Activated CD4-positive, alpha-beta T cell treated with anti-CD3 and anti-CD28 coated beads, Interleukin-2, amount 50 U/mL, for 16 hours (primary cell): ENCODE data around the gene HYAL4.
"Not testable (repeated sequence)": the region's sequence is repeated elsewhere in the genome, so short reads cannot be mapped to it uniquely, and the experiment has no call there.

ENCODE experiments used
- DNase-seq: peaks from one replicate; pipeline ENCODE4 v3.0.0-alpha.2; 2020

The HYAL4 gene

DNA sequence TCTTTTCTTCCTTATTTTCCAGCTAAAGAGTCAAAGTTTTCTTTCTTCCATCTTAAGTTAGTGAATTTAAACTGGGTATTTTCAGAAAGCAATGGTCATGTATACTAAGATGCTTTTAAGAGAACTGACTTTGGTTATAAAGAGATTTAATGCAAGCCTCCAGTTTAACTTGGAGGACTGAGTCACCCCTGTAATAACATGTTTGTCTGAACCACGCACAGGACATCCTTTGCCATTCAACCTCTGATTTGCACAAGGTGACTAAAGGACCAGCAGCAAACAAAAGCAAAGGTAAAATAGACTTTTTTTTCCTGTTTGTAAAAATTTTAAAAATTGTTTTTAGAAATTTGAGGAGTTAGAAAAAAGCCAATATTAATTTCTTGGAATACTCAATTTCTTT, 2.9 kb downstream of the HYAL4 start:
- no peak for DNase-seq

DNA sequence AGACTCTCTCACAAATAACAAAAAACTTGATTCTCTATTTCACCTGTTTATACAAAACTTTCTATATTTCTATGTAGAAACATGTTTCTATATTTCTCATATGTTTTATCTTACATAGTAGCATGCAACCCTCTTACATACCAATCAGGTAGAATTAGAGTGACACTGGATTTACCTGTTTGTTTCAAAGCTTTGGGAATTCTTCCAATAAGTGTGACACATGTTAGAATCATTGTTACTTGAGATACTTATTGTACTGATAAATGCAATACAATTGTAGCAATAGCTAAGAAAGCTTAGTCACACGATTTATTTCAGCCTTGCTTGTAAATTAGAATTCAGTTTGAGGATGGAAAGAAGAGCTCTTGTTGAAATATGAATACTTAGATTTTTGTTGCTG, 4.9 kb downstream of the HYAL4 start:
- DNase-seq, result no peak

DNA sequence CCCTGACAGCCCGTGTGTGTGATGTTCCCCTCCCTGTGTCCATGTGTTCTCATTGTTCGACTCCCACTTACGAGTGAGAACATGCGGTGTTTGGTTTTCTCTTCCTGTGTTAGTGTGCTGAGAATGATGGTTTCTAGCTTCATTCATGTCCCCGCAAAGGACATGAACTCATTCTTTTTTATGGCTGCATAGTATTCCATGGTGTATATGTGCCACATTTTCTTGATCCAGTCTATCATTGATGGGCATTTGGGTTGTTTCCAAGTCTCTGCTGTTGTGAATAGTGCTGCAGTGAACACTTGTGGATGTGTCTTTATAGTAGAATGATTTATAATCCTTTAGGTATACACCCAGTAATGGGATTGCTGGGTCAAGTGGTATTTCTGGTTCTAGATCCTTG, 6.4 kb downstream of the HYAL4 start:
- DNase-seq, result not testable (repeated sequence)

DNA sequence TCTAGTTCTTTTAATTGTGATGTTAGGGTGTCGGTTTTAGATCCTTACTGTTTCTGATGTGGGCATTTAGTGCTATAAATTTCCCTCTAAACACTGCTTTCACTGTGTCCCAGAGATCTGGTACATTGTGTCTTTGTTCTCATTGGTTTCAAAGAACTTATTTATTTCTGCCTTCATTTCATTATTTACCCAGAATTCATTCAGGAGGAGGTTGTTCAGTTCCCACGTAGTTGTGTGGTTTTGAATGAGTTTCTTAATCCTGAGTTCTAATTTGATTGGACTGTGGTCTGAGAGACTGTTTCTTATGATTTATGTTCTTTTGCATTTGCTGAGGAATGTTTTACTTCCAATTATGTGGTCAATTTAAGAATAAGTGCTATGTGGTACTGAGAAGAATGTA, 9.3 kb downstream of the HYAL4 start:
- not testable (repeated sequence) for DNase-seq

DNA sequence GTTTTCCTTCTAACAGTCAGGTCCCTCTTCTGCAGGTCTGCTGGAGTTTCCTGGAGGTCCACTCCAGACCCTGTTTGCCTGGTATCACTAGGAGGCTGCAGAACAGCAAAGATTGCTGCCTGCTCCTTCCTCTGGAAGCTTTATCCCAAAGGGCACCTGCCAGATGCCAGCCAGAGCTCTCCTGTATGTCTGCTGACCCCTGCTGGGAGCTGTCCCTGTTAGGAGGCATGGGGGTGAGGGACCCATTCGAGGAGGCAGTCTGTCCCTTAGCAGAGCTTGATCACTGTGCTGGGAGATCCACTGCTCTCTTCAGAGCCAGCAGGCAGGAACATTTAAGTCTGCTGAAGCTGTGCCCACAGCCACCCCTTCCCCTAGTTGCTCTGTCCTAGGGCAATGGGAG, 11.5 kb downstream of the HYAL4 start:
- DNase-seq, result not testable (repeated sequence)

DNA sequence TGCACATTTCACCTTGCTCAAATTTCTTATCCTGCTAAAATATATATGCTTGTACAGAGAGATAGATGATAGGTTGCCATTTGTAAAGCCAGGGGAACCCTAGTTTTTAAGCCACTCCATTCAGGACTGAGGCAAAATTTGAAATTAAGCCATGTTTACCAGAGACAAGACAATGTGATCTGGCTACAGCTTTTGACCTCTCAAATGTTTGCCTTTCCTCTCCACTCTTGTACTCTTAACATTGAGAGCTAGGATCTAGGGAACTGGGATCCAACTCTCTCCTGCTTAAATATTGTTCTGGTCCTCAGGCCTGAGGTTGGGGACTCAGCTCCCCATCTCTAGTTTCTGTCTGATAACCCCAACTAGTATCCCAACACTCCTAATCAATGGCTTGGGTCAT, 15.9 kb downstream of the HYAL4 start:
- no peak for DNase-seq

DNA sequence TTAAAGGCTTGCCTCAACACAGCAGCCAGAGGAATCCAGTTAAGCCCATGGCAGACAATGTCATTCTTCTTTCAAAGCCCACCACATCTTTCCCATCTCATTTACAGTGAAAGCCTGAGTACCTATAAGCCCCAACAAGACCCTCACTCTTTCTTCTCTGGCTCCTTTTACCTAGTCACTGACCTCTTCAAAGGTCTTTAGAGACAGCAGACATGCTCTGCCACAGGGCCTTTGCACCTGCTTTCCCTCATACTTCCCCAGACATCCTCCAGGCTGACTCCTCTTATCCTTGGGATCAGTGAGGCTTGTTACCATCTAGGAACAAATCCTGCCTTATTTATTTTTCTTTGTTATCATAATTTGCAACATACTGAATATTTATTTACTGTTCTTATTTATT, 17.8 kb downstream of the HYAL4 start:
- DNase-seq, result no peak

DNA sequence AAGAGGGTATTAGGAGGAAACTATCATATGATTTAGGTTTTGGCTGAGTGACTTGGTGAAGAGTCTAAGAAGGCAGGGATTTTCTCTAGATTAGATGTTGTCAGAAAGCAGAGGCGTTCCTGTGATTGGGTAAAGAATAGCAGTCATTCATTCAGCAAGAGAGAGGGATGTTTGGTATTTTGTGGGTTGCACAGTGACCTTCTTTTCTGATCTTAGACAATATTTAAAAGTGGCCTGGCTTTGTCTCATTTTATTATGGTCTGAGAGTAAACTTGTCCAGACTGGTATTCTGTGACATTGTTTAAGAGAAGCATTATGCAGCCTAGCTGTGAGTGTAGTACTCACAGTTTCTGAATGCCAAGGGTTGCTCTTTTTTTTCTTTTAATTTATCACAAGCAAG, 18.5 kb downstream of the HYAL4 start:
- DNase-seq, result no peak

DNA sequence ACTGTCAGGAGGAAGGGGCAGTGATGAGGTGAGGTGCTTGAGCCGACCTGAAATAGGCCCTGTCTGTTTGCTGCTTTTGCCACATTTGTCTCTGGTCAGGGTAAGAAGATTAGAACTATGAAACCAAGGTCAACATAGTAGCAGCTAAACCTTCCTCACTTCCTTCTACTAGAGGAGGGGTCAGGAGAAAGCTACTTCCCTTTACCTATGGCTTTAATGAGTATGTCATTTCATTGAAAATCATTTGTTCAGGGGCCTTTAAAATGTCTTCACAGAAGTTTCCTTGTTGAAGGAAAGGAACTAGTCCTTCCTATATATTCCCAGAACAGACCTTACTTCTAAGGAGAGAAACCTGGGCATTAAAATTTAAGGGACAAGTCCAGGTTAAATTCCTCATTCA, 19.0 kb downstream of the HYAL4 start:
- DNase-seq, result no peak

DNA sequence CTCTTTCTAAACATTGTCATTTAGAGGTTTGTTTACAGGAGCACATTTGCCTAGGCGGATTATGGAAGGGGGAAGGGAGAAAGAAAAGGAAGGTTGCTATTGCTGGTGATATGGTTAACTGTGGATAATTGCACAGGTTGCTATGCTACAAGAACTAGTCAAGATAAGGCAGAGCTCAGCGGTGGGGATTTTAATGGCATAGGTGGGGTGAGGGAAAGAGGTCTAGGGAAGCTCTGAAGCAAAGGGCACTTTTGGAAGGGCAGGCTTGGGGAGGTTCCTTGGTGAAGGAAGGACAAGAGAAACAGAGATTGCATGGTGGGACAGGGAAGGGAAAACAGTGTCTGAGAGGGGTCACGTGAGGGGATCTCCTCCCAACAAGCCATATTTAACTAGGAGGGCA, 19.5 kb downstream of the HYAL4 start:
- no peak for DNase-seq

DNA sequence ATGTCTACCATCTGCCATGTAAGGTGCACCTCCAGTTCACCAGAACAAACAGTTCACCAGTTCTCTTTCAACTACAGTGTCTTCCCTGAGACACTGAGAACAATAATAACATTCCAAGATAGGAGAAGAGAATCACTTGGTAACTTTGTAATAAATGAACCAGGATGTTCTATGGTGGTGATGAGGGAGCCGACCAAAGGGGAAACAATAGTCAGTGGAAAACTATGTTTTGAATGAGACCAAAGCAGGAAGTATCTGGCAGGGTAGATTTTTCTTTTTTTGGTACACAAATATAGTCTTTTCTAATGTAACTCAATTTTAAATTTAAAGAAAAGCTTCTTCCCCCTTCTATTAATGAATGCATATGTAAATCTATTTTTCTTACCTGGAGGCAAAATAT, 20.0 kb downstream of the HYAL4 start:
- DNase-seq, result no peak

DNA sequence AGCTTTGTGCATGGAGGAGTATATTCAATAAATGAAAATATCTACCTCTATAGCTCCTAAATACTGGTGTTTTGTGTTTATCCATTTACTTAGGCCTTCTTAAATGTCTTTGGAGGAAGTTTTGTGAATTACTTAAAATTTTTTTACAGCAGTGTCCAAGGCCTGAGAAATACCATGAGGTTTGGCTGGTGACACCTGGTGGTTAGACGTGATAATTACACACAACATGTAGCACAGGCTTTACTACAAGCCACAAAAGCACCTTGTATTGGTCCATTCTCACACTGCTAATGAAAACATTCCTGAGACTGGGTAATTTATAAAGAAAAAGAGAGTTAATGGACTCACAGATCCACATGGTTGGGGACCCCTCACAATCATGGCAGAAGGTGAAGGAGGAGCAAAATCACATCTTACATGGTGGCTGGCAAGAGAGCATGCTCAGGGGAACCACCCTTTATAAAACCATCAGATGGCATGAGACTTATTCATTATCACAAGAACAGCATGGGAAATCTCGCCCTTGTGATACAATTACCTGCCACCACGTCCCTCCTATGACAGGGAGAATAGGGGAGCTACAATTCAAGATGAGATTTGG, 20.6 kb downstream of the HYAL4 start:
- peak; percentile 54 for DNase-seq

DNA sequence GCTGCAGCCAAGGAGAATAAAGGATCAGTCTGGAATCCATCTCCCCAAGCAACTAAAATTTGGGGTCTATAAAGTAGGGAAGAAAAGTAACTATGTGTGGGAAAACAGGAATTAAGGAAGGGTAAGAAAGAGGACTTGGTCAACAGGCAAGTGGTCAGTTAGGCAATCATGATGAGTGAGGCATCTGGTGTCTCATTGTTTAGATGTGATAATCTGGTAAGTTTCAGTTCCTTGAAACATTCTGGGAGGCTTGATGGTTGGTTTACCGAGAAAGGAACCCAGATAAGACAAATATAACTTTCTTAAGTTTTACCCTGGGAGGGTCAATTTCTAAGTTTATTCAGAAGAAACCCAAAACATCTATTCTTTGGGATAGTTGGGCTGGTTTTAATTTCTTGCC, 22.3 kb downstream of the HYAL4 start:
- no peak for DNase-seq

DNA sequence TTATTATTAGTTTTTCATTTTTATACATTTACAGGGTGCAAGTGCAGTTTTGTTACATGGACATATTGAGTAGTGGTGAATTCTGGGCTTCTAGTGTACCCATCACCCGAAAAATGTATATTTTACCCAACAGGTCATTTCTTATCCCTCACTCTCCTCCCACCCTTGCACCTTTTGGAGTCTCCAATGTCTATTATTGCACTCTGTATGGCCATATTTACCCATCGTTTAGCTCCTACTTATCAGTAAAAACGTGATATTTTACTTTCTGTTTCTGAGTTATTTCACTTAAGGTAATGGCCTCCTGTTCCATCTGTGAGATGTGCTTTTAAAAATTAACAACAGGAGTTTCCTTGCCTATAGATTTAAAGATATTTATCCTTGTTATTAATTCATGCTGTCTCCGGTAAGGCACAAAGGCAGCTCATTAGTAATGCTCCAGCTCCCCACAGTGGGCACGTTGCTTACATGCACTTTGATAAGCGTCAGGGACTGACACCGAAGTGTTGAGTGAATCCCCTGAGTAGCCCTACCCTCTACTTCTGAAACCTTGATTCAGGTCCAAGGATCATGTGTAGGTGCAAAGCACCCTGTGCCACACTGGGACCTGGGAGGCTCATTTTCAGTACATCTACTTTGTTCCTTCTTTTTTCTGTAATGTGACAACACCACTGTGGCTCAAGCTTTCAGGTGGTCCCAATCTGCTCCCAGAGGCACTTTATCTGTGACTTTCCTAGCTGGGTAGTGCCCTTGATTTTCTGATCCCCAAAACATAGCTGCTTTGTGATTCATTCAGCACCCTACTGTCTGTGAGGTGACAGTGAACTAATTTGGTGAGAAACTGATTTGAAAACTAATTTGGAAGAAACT, 27.3 kb downstream of the HYAL4 start:
- peak; percentile 39 for DNase-seq

DNA sequence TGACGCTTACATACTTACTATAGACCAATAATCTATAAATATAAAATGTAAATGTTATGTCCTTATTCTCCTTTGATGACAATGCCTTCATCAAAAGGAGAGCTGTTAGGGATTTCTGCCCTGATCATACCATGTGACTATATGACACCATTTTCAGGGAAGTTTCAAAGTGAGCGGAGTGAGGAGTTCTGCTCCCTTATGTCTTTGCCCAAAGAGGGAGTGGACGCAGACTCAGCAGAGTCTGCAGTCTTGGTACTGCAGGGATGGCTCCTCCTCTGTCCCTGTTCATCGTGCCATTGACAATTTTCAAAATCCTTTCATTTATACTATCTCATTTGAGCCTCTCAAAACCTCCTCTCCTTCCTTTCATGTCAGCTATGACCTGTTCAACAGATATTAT, 27.9 kb downstream of the HYAL4 start:
- no peak for DNase-seq

DNA sequence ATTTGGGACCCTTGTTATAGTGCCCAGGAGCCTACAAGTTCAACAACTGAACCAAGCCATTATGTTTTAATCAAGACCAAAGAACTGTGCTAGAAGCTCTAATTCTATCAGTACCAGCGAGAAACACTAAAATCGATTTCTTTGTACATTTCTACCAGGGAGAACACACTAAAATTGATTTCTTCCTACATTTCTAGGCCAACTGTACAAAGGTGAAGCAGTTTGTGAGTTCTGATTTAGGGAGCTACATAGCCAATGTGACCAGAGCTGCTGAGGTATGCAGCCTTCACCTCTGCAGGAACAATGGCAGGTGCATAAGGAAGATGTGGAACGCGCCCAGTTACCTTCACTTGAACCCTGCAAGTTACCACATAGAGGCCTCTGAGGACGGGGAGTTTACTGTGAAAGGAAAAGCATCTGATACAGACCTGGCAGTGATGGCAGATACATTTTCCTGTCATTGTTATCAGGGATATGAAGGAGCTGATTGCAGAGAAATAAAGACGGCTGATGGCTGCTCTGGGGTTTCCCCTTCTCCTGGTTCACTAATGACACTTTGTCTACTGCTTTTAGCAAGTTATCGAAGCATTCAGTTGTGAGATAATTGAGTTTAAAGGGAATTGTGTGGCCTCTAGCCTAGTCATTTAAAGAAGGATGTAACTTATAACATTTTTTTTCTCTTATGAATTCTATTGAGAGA, 31.7 kb downstream of the HYAL4 start:
- no peak for DNase-seq

DNA sequence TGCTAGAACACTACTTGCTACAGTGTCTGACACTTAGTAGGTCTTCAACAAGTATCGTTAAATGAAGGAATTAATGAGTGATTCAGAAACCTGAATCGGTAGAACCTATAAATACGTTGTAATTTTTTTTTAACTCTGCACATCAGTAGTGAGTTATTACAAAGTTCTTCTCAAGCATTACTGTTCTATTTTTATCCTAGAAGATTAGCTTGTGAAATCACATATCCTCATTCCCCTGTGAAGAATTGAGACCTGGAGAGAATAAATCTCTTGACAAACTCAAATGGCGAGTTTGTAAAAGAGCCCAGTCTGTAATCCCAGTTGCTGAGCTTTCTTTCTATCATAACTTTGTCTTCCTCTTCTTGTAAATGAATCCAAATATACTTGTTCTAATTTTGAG, 34.7 kb downstream of the HYAL4 start:
- no peak for DNase-seq

DNA sequence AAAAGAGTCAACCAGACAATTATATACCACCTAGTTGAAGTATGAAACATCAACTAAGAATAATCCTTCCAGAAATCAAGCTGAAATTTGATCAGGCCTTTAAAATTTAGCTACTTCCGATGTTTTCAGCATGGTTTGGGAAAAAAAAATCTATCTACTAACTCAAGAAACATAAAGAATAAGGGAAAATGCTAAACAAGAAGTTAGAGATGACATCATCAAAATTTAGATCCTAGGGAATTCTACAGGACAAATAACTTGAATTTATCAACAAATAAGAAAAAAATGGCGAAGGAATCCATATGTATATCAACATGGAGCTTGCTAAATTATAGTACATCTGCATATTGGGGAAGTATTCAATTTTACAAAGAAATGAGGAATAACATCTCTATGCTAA, 36.3 kb downstream of the HYAL4 start:
- DNase-seq, result no peak

DNA sequence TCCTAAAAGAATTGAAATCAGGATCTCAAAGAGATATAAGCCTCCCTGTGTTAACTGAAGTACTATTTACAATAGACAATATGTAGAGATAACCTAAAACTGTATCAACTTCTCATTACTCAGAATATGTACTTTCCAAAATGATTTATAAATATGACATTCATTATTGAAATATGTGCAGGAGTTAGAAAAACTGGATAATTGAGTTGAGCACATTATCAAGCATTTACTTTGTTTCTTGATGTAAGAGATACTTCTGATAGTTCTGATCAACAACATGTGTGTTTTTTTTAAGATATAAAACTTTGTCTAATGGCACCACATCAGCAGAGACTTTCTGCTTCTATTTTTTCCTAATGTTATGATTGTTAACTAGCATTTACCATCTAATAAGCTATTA, 38.2 kb downstream of the HYAL4 start:
- no peak for DNase-seq

DNA sequence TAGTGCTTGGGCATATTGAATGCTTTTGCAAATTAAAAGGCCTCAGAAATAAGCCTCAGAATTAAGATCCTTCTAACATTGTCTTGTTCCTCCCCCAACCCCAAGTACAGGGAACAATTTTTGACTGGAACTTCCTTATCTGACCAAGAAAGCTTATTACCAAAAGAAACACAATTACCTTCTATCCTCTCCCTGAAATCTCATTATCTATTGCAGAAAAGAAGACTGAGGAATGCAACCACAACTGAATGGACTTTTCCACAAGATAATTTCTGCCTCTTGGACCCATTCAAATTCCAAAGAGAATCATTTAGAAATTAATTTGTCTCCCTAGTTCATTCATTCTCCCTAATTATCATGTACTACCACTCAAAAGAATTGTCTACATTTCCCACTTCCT, 43.2 kb downstream of the HYAL4 start:
- no peak for DNase-seq

DNA sequence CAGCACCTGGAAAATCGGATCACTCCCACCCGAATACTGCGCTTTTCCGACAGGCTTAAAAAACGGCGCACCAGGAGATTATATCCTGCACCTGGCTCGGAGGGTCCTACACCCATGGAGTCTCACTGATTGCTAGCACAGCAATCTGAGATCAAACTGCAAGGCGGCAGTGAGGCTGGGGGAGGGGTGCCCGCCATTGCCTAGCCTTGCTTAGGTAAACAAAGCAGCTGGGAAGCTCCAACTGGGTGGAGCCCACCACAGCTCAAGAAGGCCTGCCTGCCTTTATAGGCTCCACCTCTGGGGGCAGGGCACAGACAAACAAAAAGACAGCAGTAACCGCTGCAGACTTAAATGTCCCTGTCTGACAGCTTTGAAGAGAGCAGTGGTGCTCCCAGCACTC, 49.8 kb downstream of the HYAL4 start:
- DNase-seq, result not testable (repeated sequence)

DNA sequence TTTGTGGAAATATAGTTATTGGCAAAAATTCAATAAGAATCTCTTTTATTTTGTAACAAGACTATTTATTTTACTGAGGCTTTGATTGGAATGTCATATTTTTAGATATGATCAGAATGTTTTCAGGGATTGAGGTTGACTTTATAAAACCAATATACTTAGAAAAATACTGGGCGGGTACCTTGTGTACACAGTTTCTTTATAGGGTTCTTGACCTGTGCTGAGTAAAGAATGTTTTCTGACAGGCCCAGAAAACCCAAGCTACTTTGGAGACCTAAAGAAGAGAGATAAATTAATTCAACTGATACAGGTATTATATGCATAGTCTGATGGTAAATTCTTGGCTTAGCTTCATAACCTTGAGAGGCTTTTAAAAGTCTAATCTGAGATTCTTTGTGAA, 56.1 kb downstream of the HYAL4 start:
- no peak for DNase-seq

DNA sequence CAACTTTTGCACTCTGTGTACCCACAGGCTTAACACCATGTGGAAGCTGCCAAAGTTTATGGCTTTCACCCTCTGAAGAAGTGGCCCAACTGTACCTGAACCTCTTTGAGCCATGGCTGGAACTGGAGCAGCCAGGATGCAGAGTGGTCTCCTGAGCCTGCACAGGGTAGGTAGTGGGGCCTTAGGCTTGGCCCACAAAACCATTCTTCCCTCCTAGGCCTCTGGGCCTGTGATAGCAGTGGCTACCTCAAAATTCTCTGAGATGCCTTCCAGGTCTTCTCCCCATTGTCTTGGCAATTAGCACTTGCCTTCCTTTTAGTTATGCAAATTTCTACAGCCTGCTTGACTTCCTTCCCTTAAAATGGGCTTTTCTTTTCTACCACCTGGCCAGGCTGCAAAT, 60.7 kb downstream of the HYAL4 start:
- no peak for DNase-seq

DNA sequence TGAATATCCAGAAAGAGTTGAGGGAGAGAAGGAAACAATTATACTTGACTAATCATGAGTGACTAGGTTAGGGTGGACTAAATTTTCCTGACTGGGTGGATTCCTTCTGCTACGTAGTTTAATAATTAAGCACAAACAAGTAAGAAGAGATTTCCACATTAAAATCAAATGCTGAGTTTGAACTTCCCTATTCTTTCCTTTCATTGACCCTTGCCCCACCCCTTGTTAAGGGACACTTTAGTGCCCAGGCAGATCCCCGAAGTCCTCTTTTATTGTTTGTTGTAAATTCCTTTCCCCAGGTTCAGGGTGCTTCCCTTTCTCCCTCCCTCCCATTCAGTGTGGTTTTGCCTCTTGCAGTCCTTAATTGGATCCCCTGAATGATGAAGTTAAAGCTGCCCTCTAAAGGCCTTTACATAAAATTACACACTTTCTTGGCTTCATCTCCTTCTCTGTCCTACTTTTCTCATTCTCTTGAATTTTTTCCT, 71.3 kb downstream of the HYAL4 start:
- DNase-seq, result no peak
